MM.1S (cell line): ENCODE results near the gene GAA.

Experiments
- EZH2 ChIP-seq: fragments of 300-600 bp; sonication (generic); optimal IDR thresholded peaks from 2 replicates; pipeline ENCODE3; 2017; ENCODE audit warnings: low read depth, mild to moderate bottlenecking, antibody characterized with exemption, low read length, mixed read lengths
- TF ChIP-seq, protein P1 (sequence below): fragments of 300-600 bp; sonication (generic); IDR thresholded peaks from 2 replicates; pipeline ENCODE4 v1.5.1; 2016; ENCODE audit warnings: antibody characterized with exemption, low read length, mixed read lengths

- TF ChIP-seq, protein P1, sequence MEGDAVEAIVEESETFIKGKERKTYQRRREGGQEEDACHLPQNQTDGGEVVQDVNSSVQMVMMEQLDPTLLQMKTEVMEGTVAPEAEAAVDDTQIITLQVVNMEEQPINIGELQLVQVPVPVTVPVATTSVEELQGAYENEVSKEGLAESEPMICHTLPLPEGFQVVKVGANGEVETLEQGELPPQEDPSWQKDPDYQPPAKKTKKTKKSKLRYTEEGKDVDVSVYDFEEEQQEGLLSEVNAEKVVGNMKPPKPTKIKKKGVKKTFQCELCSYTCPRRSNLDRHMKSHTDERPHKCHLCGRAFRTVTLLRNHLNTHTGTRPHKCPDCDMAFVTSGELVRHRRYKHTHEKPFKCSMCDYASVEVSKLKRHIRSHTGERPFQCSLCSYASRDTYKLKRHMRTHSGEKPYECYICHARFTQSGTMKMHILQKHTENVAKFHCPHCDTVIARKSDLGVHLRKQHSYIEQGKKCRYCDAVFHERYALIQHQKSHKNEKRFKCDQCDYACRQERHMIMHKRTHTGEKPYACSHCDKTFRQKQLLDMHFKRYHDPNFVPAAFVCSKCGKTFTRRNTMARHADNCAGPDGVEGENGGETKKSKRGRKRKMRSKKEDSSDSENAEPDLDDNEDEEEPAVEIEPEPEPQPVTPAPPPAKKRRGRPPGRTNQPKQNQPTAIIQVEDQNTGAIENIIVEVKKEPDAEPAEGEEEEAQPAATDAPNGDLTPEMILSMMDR, result no peak
- TF ChIP-seq EZH2, result no peak
Measured at GRCh38 chr17:80151333-80151732, 50.0 kb downstream of the GAA start.
